ENCODE results near the gene FBXL5.

Gene FBXL5

DNA sequence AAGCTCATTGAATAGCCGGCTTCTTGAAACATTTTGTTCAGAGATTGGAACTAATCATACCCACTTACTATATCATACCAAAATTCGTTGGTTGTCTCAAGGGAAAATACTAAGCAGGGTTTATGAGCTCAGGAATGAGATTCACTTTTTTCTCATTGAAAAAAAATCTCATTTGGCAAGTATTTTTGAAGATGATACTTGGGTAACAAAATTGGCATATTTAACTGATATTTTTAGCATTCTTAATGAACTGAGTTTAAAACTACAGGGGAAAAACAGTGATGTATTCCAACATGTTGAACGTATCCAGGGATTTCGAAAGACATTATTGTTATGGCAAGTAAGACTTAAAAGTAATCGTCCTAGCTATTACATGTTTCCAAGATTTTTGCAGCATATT, 32.9 kb upstream of the FBXL5 start:
- TF ChIP-seq, protein P1, sequence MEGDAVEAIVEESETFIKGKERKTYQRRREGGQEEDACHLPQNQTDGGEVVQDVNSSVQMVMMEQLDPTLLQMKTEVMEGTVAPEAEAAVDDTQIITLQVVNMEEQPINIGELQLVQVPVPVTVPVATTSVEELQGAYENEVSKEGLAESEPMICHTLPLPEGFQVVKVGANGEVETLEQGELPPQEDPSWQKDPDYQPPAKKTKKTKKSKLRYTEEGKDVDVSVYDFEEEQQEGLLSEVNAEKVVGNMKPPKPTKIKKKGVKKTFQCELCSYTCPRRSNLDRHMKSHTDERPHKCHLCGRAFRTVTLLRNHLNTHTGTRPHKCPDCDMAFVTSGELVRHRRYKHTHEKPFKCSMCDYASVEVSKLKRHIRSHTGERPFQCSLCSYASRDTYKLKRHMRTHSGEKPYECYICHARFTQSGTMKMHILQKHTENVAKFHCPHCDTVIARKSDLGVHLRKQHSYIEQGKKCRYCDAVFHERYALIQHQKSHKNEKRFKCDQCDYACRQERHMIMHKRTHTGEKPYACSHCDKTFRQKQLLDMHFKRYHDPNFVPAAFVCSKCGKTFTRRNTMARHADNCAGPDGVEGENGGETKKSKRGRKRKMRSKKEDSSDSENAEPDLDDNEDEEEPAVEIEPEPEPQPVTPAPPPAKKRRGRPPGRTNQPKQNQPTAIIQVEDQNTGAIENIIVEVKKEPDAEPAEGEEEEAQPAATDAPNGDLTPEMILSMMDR (IDR thresholded peaks at IDR 0.05; ENCODE audit: low read length, missing control alignments): no peak
- no peak overlapping the region for H3K4me3 ChIP-seq (replicated peaks; ENCODE audit: low read depth, low read length)
- DNase-seq (ENCODE audit: low read depth): no peak

DNA sequence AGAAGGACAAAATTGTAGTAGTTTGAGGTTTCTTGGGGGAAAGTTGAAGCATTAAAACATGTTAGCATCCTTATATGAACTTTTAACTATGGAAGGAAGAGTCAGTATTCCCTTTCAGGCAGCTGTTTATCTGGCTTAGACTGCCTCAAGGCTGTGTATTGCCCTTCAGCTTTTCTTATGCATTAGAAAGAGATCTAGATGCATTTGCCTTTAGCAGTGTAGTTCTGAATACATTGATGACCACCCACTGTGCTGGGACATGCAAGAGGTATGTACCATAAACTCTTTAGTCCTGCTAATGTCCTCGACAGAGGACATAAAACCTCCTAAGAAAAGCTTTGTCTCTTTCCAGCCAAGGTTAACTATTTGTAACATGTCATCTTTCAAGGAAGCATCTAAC, 29.3 kb upstream of the FBXL5 start:
- H3K4me3 ChIP-seq (replicated peaks; ENCODE audit: low read depth, low read length): no peak overlapping the region

DNA sequence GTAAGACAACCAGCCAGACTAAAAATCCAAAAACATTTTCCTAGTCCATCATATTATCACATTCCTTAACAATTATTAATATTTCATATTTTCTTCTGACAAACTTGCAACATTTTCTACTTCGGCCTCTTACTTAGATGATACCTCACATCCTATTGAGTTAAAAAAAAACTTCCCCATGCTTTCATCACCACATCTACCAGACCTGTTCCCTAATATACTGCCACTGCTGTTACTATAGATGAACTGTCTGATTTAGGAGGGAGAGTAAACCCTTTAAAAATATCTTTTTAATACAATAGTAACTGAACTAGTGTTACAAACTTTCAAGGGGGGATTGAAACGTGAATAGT, 28.0 kb upstream of the FBXL5 start:
- TF ChIP-seq, protein P1 (IDR thresholded peaks at IDR 0.05; ENCODE audit: low read length, missing control alignments): no peak
- H3K4me3 ChIP-seq (replicated peaks; ENCODE audit: low read depth, low read length): peak overlapping the region; percentile 82
- peak; percentile 25 for DNase-seq (ENCODE audit: low read depth)

More for the DNA sequence above, 29.3 kb upstream of the FBXL5 start:
- DNase-seq (ENCODE audit: low read depth): no peak
- TF ChIP-seq, protein P1 (IDR thresholded peaks at IDR 0.05; ENCODE audit: low read length, missing control alignments): no peak

DNA sequence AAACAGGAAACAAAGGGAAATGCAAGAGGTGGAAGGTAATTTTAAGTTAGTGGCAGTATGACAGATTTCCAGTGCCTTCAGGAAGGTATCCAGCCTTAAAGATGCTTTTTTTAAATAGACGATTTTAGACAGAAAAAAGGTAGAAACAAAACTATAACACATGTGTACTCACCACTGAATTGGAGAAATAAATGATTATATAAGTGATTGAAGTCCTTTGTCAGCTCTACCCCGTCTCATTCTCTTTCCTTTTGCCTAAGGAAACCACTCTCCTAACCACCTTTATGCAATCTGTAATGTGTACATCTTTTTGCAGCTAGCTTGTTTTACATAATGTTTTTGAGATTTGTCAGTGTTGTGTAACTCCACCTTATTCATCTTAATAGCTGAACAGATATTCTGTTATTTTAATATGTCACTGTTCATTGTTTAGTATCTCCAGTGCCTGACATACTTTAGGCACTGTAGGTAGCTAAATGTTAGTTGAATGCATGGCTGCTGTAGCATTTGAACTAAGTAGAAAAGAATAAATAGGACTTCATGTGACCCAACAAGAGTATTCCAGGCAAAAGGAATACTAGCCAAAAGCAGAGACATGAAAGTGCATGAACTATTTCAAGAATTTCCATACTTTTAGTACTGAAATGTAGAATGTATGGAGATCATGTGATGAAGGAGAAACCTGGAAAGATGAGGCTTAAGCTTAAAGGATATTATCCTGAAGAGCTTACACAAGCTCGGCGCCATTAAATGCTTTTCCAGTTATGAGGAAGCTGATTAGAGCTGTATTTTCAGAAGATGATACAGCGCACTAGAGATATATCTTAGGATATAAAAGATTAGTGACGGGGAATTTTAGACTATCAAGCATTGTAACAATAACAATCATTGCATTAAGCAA, 27.3 kb upstream of the FBXL5 start:
- TF ChIP-seq, protein P1 (IDR thresholded peaks at IDR 0.05; ENCODE audit: low read length, missing control alignments): no peak
- H3K4me3 ChIP-seq (replicated peaks; ENCODE audit: low read depth, low read length): peak overlapping the region; percentile 82
- peak; percentile 37 for DNase-seq (ENCODE audit: low read depth)

DNA sequence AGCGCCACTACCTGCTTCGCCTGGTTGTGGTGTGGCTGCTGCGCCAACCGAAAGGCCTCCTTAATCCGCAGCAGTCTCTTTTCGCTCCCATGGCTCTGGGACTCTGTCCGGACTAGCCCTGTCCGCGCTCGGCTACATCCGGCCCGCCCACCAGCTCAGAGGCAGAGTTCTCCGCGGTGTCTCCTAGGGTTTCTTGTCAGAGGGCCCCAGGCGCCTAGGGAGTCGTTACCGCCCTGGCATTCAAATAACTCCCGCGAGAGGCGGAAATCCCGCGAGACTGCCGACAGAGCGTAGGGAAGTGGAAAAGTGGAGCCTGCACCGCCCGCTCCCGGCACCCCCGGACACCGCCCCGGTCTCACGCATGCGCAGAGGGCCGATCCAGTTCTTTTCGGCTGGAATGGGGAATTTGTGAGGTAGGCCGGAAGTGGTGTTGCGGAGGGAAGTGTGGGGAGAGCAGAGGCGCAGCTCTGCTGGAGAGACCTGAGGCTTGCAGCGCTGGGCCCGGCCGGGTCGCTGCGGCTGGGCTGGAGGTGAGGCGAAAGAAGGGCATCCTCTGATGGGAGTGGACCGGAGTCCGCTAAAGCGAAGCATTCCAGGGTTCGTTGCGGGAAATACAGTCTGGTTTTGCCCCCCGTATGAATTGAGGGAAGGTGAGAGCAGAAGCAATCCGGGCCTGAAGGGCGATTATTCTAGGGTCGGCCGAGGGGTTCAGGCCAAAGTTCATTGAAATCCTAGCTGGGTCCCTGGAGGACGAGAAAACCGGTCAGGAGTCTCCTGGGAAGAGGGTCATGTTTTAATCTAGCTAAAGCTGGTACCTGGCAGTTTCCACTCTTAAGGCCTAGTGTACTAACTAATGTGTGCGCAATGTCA, 26.4 kb upstream of the FBXL5 start, which contains the start of gene FAM200B:
Gene FAM200B, plus strand, starts transcription at position 456 of the 870 bp plus-strand sequence. CDS start 5,151 bp downstream, outside the sequence.
- TF ChIP-seq, protein P1 (IDR thresholded peaks at IDR 0.05; ENCODE audit: low read length, missing control alignments): peak; percentile 26
- peak within 1 kb of the TSS; percentile 82 for H3K4me3 ChIP-seq (replicated peaks; ENCODE audit: low read depth, low read length)
- peak; percentile 99 for DNase-seq (ENCODE audit: low read depth)

DNA sequence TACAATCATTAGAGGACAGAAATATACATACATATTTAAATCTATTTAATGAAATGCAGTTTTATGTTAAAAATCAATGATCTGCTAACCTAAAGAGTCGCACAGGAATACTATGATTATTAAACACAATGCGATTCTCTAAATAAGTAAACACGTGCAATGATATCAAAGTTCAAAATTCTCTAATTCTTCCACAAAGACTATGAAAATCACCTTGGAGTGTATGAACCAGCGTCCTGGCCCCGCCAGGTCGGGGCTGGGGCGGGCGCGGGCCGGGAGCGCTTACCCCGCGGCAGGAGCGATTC, 25.9 kb upstream of the FBXL5 start:
- DNase-seq (ENCODE audit: low read depth): no peak
- peak overlapping the region; percentile 82 for H3K4me3 ChIP-seq (replicated peaks; ENCODE audit: low read depth, low read length)
- TF ChIP-seq, protein P1 (IDR thresholded peaks at IDR 0.05; ENCODE audit: low read length, missing control alignments): no peak
